Prostate gland (tissue), 2 donors: ENCODE results near the gene RAB6A. TPM values are rescaled to one million over a fixed set of nuclear protein-coding genes. Genes with fewer than 3 reads are reported as not detected.

Source experiments
- DNase-seq: peaks from one replicate; pipeline ENCODE4 v3.0.0-alpha.2; 2019; ENCODE audit warnings: low spot score
- H3K27ac ChIP-seq, 2 donors: fragments of 200-600 bp; sonication (generic); 2 replicates each; pipeline ENCODE4 v1.5.1; 2017 to 2019
- H3K27me3 ChIP-seq: fragments of 200-600 bp; sonication (generic); replicated peaks from 2 replicates; pipeline ENCODE4 v1.5.1; 2019; ENCODE audit not compliant: insufficient read depth
- H3K36me3 ChIP-seq, 2 donors: fragments of 200-600 bp; sonication (generic); 1 replicate in 1 of 2; 2 replicates in 1 of 2; pipeline versions ENCODE4 v1.5.1 to v1.8.1; 2017 to 2019
- H3K4me1 ChIP-seq: fragments of 200-600 bp; sonication (generic); replicated peaks from 2 replicates; pipeline ENCODE4 v1.5.1; 2019
- H3K4me3 ChIP-seq, 2 donors: fragments of 200-600 bp; sonication (generic); 2 replicates each; pipeline ENCODE4 v1.5.1; 2017 to 2019
- H3K9me3 ChIP-seq: fragments of 200-600 bp; sonication (generic); 2 replicates; pipeline ENCODE4 v1.5.1; 2017
- CTCF ChIP-seq, 4 experiments: fragments of 200-600 bp in 2 of 4; fragments of 450-650 bp in 2 of 4; sonication (generic) in 2 of 4; IDR thresholded peaks; 1 replicate in 3 of 4; 2 replicates in 1 of 4; pipeline ENCODE4 v1.5.1; 2016 to 2019; ENCODE audit warnings: antibody characterized with exemption in 4 of 4, mild to moderate bottlenecking in 2 of 4, moderate library complexity in 2 of 4
- POLR2A ChIP-seq: fragments of 450-650 bp; IDR thresholded peaks from one replicate; pipeline ENCODE4 v1.6.1; 2016; ENCODE audit warnings: antibody characterized with exemption, mild to moderate bottlenecking
- POLR2AphosphoS5 ChIP-seq: sonication (generic); formaldehyde crosslinking; IDR thresholded peaks from one replicate; pipeline ENCODE4 v1.6.1; 2017; ENCODE audit warnings: antibody characterized with exemption
- WGBS: methylation state at CpG from one replicate; pipeline ENCODE4 v1.1.5; 2018; 5-methylcytosine and 5-hydroxymethylcytosine counted together
- intact Hi-C: fragments of 100-400 bp; cut with DNase I; formaldehyde crosslinking; loops from one replicate; pipeline ENCODE4 v1.14.2; 2022
- total RNA-seq, 2 donors: library from RNA; depleted of rRNA; stranded (reverse); fragments of >200 nt; gene quantifications; one replicate each; pipeline ENCODE4 v1.1.0, GENCODE V29; 2016

The RAB6A gene
- total RNA-seq, 2 donors from 2014 or later, result 152 to 200 TPM

- H3K4me1 ChIP-seq, result no peaks in the 10 kb centered on the region
Measured at GRCh38 chr11:73662445-73663157, 98.3 kb downstream of the RAB6A start.

GRCh38 chr11:73661035-73661628, 99.7 kb downstream of the RAB6A start:
- intact Hi-C loops, result loop anchor here (1.0 to 2.0 kb wide), 2 partner anchors 34 to 257 kb away; no protein-coding TSS in a partner anchor
- H3K9me3 ChIP-seq, result no peaks in the 10 kb centered on the region
- H3K4me3 ChIP-seq, result peak overlapping the region; percentile 16 to 20
- H3K36me3 ChIP-seq, result no peaks in the 10 kb centered on the region
- peak overlapping the region in 1 of 2 donors; percentile 25 for H3K27ac ChIP-seq
- no peaks in the 10 kb centered on the region for H3K27me3 ChIP-seq
- H3K4me1 ChIP-seq, result no peaks in the 10 kb centered on the region
- TF ChIP-seq CTCF (IDR thresholded peaks at IDR 0.05), result peak; percentile 89 to 99 (median 94)
- peak; percentile 56 for TF ChIP-seq POLR2AphosphoS5
- TF ChIP-seq POLR2A, result no peak
- peak; percentile 83 for DNase-seq
- WGBS, result 11% methylated on average over 28 of the region's 40 CpGs

More at GRCh38 chr11:73662445-73663157, 98.3 kb downstream of the RAB6A start:
- Histone ChIP-seq H3K27me3 (no peaks in the 10 kb centered on the region), H3K36me3 (no peaks in the 10 kb centered on the region), H3K27ac (no peak overlapping the region), H3K4me3 (no peak overlapping the region), H3K9me3 (no peaks in the 10 kb centered on the region)
- no peak for DNase-seq
- intact Hi-C loops, result no loop called here
- 96% methylated on average over 3 of the region's 3 CpGs for whole genome bisulfite sequencing
- TF ChIP-seq CTCF (IDR thresholded peaks at IDR 0.05), result no peak
- TF ChIP-seq POLR2AphosphoS5, result no peak
- TF ChIP-seq POLR2A, result no peak

GRCh38 chr11:73660497-73661034, 100.3 kb downstream of the RAB6A start:
- intact Hi-C loops, result loop anchor here (1.0 to 2.0 kb wide), 2 partner anchors 34 to 256 kb away; no protein-coding TSS in a partner anchor

GRCh38 chr11:73659961-73660360, 100.9 kb downstream of the RAB6A start:
- no peaks in the 10 kb centered on the region for H3K27me3 ChIP-seq
- DNase-seq, result no peak
- no peak overlapping the region for H3K27ac ChIP-seq
- H3K4me1 ChIP-seq, result no peaks in the 10 kb centered on the region
- 72% methylated on average over 3 of the region's 3 CpGs for WGBS
- H3K9me3 ChIP-seq, result no peaks in the 10 kb centered on the region
- no peak overlapping the region for H3K4me3 ChIP-seq
- TF ChIP-seq POLR2AphosphoS5 (no peak), POLR2A (no peak), CTCF (IDR thresholded peaks at IDR 0.05) (no peak)
- intact Hi-C loops, result loop anchor here (2.0 kb wide), 1 partner anchor 33 kb away; no protein-coding TSS in a partner anchor
- no peaks in the 10 kb centered on the region for H3K36me3 ChIP-seq

More at GRCh38 chr11:73660497-73661034, 100.3 kb downstream of the RAB6A start:
- no peak overlapping the region for H3K27ac ChIP-seq
- H3K27me3 ChIP-seq, result no peaks in the 10 kb centered on the region
- TF ChIP-seq POLR2AphosphoS5, result no peak
- TF ChIP-seq POLR2A, result no peak
- TF ChIP-seq CTCF (IDR thresholded peaks at IDR 0.05), result no peak
- DNase-seq, result no peak
- 25% methylated on average over 25 of the region's 25 CpGs for WGBS
- no peaks in the 10 kb centered on the region for H3K9me3 ChIP-seq
- no peaks in the 10 kb centered on the region for H3K36me3 ChIP-seq
- peak overlapping the region; percentile 16 to 20 for H3K4me3 ChIP-seq
- no peaks in the 10 kb centered on the region for H3K4me1 ChIP-seq
